NT2/D1 (cell line): ENCODE measurements around the gene CHST15.

Experiments used
- SUZ12 ChIP-seq: IDR thresholded peaks from 2 replicates; pipeline ENCODE4 v1.6.1; 2011; ENCODE audit not compliant: insufficient read length, insufficient read depth; ENCODE audit errors: extremely low read depth
- YY1 ChIP-seq: IDR thresholded peaks from 2 replicates; pipeline ENCODE4 v1.6.1; 2011; ENCODE audit not compliant: insufficient read length, insufficient read depth

DNA sequence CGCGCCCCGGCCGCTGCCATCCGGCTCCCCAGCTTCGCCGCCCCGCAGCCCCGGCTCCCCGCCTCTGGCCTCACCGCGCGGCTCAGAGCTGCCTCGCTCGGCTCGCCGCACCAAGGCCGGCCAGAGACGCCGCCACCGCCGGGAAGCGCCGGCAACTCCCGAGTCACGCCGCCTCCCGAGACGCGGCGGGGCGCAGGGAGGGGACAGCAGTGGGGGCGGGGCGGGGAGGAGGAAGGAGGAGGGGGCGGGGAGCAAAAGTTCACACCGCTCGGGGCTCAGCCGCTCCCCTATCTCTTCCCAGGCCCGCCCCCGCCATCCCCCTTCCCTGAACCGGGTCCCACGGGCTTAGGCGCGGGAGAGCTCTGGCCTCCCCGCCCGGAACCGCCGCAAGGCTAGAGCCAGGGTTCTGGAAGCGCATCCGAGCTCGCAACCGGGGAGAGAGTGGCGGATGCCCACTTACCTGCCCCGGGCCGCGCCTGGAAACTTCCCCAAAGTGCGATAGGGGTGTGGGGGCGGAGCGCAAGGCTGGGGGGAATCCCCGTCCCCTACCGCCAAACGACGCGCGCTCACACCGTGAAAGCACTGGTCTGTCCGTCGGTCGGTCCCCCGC lies 1.0 kb downstream of the CHST15 start:
- TF ChIP-seq SUZ12 (no peak), YY1 (no peak)
